Activated CD8-positive, alpha-beta memory T cell treated with anti-CD3 and anti-CD28 coated beads, Interleukin-2, amount 50 U/mL, for 48 hours (primary cell): ENCODE data around the gene FBXL20.
"Not testable (repeated sequence)": the region's sequence is repeated elsewhere in the genome, so short reads cannot be mapped to it uniquely, and the experiment has no call there.

Experiments
- DNase-seq: peaks from one replicate; pipeline ENCODE4 v3.0.0-alpha.2; 2020

Gene FBXL20

DNA sequence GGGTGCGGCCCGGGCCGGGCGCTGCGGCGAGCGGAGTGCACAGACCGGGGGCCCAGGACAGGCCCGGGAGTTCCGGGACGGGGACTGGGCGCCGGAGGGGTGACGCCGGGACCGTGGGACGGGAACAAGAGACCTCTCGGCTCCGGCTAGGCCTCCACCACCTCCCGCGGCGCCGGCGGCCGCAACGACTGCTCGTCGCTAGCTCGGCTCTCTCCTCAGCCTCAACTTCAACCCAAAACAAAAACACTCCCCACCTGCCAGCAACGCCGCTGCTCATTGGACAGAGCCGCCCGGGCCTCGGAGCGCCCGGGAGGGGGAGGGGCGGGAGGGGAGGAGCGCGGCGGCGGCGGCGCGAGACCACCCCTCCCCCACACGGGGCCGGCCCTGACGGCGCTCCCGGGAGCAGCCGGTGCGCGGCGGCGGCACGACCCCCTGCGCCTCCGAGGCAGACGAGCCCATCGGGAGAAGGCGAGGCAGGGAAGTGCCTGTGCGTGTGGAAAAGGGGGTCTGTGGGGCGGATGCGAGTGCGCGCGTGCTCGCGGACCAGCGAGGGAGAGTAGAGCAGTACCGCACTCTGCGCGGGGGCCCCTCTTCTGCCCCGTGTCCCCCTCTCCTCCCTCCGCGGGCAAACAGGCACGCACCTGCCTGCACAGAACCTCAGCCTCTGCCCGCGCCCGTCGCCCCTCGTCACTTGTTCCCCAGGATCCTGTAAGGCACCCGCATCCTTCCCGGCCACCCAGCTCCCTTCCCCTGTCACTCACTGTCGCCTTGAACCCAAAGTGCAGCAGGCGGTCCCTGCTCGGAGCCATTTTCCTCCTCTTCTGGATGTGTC lies at the start of gene FBXL20:
Gene FBXL20, minus strand, starts transcription at position 215 of the 832 bp plus-strand sequence. CDS start 224 bp downstream, outside the sequence.
- DNase-seq, result peak; percentile 96

- peak; percentile 92 for DNase-seq
Measured at GRCh38 chr17:39450847-39451581, 49.6 kb upstream of the FBXL20 start, which contains the start of gene MED1. MED1 (minus strand) TSS chr17:39451263; CDS start chr17:39451062, 201 bp downstream.

GRCh38 chr17:39450051-39450450 lies 48.6 kb upstream of the FBXL20 start:
- no peak for DNase-seq

DNA sequence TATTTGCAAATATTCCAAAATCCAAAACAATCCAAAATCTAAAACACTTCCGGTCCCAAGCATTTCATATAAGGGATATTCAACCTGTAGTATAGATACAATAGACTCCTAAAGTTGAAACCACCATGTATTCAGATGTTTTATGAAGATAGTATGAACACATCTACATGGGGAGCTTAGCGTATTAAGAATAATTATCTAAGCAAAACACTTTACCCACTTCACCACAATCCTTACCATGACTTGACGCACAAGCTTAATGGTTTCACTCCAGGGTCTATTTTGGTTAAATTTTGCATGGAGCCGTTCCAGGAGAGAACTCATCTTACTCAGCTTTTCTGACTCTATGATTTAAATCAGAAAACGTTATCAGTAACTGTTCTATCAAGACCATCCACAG lies 46.1 kb upstream of the FBXL20 start:
- no peak for DNase-seq

- no peak for DNase-seq
Measured at GRCh38 chr17:39443326-39443725, 41.9 kb upstream of the FBXL20 start.

GRCh38 chr17:39439868-39440267 lies 38.4 kb upstream of the FBXL20 start:
- not testable (repeated sequence) for DNase-seq

DNA sequence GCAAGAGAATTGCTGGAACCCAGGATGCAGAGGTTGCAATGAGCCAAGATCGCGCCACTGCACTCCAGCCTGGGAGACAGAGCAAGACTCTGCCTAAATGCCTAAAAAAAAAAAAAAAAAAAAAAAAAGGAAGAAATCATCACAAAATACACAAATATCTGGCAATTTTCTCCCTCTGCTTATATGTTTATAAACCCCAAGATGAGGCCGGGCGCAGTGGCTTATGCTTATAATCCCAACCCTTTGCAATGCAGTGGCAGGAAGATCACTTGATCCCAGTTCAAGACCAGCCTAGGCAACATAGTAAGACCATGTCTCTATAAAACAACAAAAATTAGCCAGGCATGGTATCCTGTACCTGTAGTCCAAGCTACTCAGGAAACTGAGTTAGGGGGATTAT lies 28.2 kb upstream of the FBXL20 start:
- DNase-seq, result no peak

DNA sequence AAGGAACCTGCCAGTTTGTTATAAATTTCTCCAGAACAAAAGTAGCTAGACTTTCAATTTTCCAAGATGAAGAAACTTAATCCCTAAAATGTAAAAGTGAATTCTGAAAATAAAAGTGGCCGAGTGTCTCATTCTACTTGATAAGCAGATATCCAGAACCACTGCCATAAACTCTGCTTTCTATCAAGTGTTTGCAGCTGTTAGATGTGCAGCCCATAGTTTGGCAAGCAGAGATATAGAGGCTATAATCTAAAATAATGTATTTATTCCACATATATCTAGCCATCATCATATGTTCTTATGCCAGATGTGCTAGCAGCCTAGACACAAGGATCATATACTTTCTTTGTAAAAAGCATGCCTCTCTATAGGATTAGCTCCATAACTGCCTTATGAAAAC lies 14.7 kb upstream of the FBXL20 start:
- no peak for DNase-seq

DNA sequence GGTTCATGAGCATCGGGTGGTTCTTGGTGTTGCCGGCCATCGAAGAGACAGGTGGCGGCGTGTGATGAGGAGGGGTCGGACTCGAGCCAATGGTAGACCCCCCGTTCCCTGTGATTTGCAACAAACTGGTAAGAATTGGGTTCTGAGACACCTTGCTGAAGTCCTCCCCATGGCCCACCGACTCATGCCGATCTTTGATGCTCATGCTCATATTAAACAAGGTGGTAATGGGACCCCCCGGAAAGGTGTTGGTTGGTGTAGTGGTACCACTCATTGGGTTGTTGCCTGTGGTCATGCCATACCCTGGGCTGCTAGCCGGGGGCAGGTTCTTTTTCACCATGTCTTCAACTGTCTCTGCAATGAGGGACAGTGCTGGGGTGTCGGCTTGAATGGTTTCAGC lies 8.9 kb upstream of the FBXL20 start:
- no peak for DNase-seq

- DNase-seq, result no peak
Measured at GRCh38 chr17:39408360-39408759, 6.9 kb upstream of the FBXL20 start.

DNA sequence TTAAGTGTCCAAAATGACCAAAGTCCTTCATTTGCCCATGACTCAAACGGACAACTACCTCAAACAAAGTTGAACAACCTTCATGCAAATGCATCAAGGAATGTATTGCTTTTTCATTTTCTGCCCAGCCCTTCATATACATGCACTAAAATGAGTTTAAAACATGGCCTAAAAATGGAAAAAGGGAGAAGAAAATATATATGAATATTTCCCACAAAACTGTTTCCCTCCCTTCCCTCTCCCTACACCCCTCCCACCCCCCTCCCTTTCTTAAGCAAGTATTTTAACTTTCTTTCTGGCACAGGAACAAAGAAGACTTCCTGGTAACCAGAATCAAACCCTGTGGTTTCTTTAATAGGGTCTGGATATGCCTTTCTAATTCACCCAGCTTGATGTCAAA lies 5.5 kb upstream of the FBXL20 start:
- DNase-seq, result no peak

- no peak for DNase-seq
Measured at GRCh38 chr17:39405436-39405835, 4.0 kb upstream of the FBXL20 start.

GRCh38 chr17:39404542-39405378 lies 3.3 kb upstream of the FBXL20 start:
- DNase-seq, result no peak

GRCh38 chr17:39402890-39403605 lies 1.6 kb upstream of the FBXL20 start:
- no peak for DNase-seq

DNA sequence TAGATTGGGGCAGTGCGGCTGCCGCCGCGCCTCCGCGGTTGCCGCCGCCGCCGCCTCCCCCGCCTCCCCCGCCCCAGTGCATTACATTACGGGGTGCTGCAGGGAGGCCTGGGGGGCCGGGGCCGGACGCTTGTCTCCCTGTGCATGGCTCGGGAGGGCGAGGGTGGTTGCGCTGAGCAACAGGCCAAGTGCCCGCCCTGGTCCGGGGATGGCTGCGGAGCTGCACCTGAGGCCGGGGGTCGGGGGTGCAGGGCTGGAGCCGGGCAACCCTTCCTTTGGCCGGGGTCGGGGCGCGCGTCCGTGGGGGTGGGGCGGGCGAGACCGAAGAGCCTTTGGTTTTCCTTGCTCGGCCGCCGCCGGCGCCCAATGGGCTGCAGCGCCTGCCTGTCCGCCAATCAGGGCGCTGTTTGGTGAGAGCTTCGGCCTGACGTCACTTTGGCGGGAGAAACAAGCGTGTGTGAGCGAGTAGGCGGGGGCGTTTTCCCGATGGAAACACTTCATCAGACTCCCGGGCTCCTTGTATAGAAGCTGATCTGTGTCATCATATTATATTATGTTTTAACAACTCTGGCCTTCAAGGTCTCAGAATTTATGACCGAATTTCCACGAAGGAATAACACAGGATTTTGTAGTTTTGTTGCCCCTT lies 941 bp upstream of the FBXL20 start:
- peak; percentile 95 for DNase-seq

GRCh38 chr17:39400547-39401411 lies 647 bp downstream of the FBXL20 start:
- no peak for DNase-seq

DNA sequence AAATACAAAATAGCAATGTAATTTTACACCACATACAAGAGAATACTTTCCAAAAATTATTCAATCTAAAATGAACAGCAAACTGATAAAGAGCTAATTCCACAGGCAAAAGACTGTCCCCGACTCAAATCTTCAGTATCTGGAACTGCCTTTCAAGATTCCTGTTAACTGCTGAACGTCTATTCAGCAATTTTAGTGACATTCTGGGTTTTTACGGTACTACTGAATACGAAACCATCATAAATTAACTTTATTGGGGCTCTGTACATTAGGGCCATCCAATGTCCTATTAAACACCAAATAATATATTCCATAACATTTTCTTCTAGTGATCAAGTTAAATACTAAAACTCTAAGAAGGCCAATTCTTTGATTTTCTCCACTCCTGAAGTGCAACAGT lies 1.6 kb downstream of the FBXL20 start:
- DNase-seq, result no peak

DNA sequence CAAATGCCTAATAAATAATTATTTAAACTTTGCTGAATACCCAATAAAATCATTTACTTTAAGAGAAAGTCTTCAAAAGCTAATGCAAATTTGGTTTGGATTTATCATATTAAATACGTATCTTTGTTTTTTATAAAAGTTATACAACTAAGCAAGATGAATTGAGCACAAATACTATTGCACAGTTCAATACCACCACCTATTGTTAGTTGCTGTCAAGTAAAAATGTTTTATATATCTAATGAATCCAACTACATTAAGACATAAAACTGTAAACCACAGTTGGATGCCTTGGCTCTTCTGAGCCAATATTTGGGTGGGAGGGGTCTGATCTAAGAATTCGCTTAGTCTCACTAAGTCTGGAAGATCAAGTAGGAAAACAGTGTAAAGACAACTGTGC lies 7.7 kb downstream of the FBXL20 start:
- DNase-seq, result no peak

- DNase-seq, result no peak
Measured at GRCh38 chr17:39391448-39391847, 10.0 kb downstream of the FBXL20 start.

DNA sequence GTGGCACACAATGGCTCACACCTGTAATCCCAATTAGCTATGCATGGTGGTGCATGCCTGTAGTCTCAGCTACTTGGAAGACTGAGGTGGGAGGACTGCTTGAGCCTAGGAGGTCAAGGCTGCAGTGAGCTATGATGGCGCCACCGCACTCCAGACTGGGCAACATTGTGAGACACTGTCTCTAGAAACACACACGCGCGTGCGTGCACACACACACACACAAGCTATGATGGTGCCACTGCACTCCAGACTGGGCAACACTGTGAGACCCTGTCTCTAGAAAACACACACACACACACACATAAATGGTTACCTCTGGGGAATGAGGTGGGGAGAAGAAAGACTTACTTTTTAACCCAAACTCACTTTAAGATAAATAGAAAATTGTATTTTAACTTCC lies 16.4 kb downstream of the FBXL20 start:
- DNase-seq, result no peak

DNA sequence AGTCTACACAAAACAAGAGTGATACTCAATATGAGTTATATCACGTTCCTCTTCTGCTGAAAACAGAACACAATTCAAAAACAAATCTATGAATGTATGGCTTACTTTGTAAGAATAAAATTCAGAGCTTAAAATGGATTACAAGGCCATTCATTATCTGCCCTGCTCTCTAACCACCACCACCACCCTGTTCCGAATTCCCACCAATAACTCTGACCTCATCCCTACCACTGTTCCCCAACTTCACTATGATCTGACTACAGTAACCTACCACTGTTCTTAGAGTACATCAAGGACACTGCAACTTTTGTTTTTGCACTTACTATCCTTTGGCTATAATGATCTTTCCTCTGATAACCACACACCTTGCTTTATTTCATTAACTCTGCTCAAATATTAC lies 21.3 kb downstream of the FBXL20 start:
- no peak for DNase-seq
